Thyroid gland (tissue), 4 donors: ENCODE data around the gene ANKRD33B. TPM values are rescaled to one million over a fixed set of nuclear protein-coding genes. Genes with fewer than 3 reads are reported as not detected.
"Not testable (repeated sequence)": the region's sequence is repeated elsewhere in the genome, so short reads cannot be mapped to it uniquely, and the experiment has no call there.

ENCODE experiments used
- DNase-seq, 2 donors: peaks; one replicate each; pipeline ENCODE4 v3.0.0-alpha.2; 2019
- H3K27ac ChIP-seq, 3 donors: fragments of 200-600 bp; sonication (generic); 1 replicate in 2 of 3; 2 replicates in 1 of 3; pipeline ENCODE4 v1.5.1; 2016 to 2019; ENCODE audit warnings: mild to moderate bottlenecking in 1 of 3, moderate library complexity in 1 of 3
- H3K27me3 ChIP-seq: fragments of 200-600 bp; sonication (generic); one replicate; pipeline ENCODE4 v1.5.1; 2019
- H3K36me3 ChIP-seq, 2 donors: fragments of 200-600 bp; sonication (generic); one replicate each; pipeline ENCODE4 v1.5.1; 2016 to 2019
- H3K4me1 ChIP-seq, 2 donors: fragments of 200-600 bp; sonication (generic); one replicate each; pipeline ENCODE4 v1.5.1; 2017 to 2019
- H3K4me3 ChIP-seq, 3 donors: fragments of 200-600 bp; sonication (generic); replicated peaks in 1 of 3; 1 replicate in 2 of 3; 2 replicates in 1 of 3; pipeline ENCODE4 v1.5.1; 2016; ENCODE audit warnings: mild to moderate bottlenecking in 1 of 3
- H3K9me3 ChIP-seq: fragments of 200-600 bp; sonication (generic); one replicate; pipeline ENCODE4 v1.5.1; 2017
- CTCF ChIP-seq, 6 experiments: fragments of 200-600 bp in 3 of 6; fragments of 450-650 bp in 3 of 6; sonication (generic) in 3 of 6; IDR thresholded peaks; one replicate each; pipeline ENCODE4 v1.5.1; 2016 to 2019; ENCODE audit warnings: antibody characterized with exemption in 6 of 6, mild to moderate bottlenecking in 2 of 6, inconsistent platforms in 1 of 6, moderate library complexity in 1 of 6
- POLR2A ChIP-seq, 2 donors: fragments of 450-650 bp; IDR thresholded peaks; one replicate each; pipeline ENCODE4 v1.6.1; 2017; ENCODE audit warnings: antibody characterized with exemption in 2 of 2, mild to moderate bottlenecking in 2 of 2, moderate library complexity in 1 of 2
- WGBS, 2 donors: methylation state at CpG; one replicate each; pipeline ENCODE4 v1.1.5; 2017; 5-methylcytosine and 5-hydroxymethylcytosine counted together
- intact Hi-C: fragments of 100-400 bp; cut with DNase I; formaldehyde crosslinking; loops from one replicate; pipeline ENCODE4 v1.15.1; 2023
- total RNA-seq, 4 donors: library from RNA; depleted of rRNA; stranded (reverse); fragments of >200 nt; gene quantifications; one replicate each; pipeline ENCODE4 v1.2.3, GENCODE V29; 2016

The ANKRD33B gene
- total RNA-seq, 4 donors from 2014 or later = 0.67 to 1.6 (median 1.1) TPM

GRCh38 chr5:10635867-10636350, 72.0 kb downstream of the ANKRD33B start:
- WGBS, 2 donors = 82 to 88% methylated on average over 8 to 11 of the region's 11 CpGs
- Histone ChIP-seq H3K27ac (no peak overlapping the region), H3K36me3 (no peaks in the 10 kb centered on the region), H3K4me1 (no peaks in the 10 kb centered on the region), H3K9me3 (no peaks in the 10 kb centered on the region), H3K4me3 (no peak overlapping the region), H3K27me3 (no peaks in the 10 kb centered on the region)
- TF ChIP-seq POLR2A (IDR thresholded peaks at IDR 0.05) (no peak), CTCF (IDR thresholded peaks at IDR 0.05) (no peak)
- intact Hi-C loops = no loop called here
- no peak for DNase-seq

- intact Hi-C loops = no loop called here
- 76 to 79% methylated on average over 9 to 15 of the region's 15 CpGs for WGBS, 2 donors
These were observed 72.7 kb downstream of the ANKRD33B start for GRCh38 chr5:10636363-10637142.

GRCh38 chr5:10637944-10638343, 74.1 kb downstream of the ANKRD33B start:
- Histone ChIP-seq H3K27me3 (no peaks in the 10 kb centered on the region), H3K9me3 (no peaks in the 10 kb centered on the region), H3K4me3 (no peak overlapping the region), H3K27ac (no peak overlapping the region), H3K4me1 (no peaks in the 10 kb centered on the region), H3K36me3 (no peaks in the 10 kb centered on the region)
- no peak for DNase-seq
- intact Hi-C loops = no loop called here
- TF ChIP-seq POLR2A (IDR thresholded peaks at IDR 0.05) = no peak
- TF ChIP-seq CTCF (IDR thresholded peaks at IDR 0.05) = no peak
- 34 to 52% methylated on average over 10 of the region's 10 CpGs for WGBS, 2 donors

More at GRCh38 chr5:10636363-10637142, 72.7 kb downstream of the ANKRD33B start:
- Histone ChIP-seq H3K9me3 (no peaks in the 10 kb centered on the region), H3K27me3 (no peaks in the 10 kb centered on the region), H3K4me3 (no peak overlapping the region), H3K27ac (no peak overlapping the region), H3K4me1 (no peaks in the 10 kb centered on the region), H3K36me3 (no peaks in the 10 kb centered on the region)
- no peak for TF ChIP-seq CTCF (IDR thresholded peaks at IDR 0.05)
- DNase-seq = no peak

- H3K27ac ChIP-seq, H3K4me1 ChIP-seq, H3K9me3 ChIP-seq, H3K27me3 ChIP-seq, DNase-seq, intact Hi-C loops, H3K4me3 ChIP-seq, H3K36me3 ChIP-seq: not testable (repeated sequence)
- WGBS, 2 donors = 82 to 94% methylated on average over 33 to 40 of the region's 48 CpGs
These were observed 74.9 kb downstream of the ANKRD33B start for GRCh38 chr5:10638723-10639122.

- no peak overlapping the region for H3K27ac ChIP-seq
- intact Hi-C loops = no loop called here
- H3K4me3 ChIP-seq = no peak overlapping the region
- no peaks in the 10 kb centered on the region for H3K27me3 ChIP-seq
- WGBS, 2 donors = 98 to 99% methylated on average over 31 to 32 of the region's 48 CpGs
- no peaks in the 10 kb centered on the region for H3K4me1 ChIP-seq
- no peak for DNase-seq
- no peaks in the 10 kb centered on the region for H3K9me3 ChIP-seq
- TF ChIP-seq POLR2A (IDR thresholded peaks at IDR 0.05) = no peak
- TF ChIP-seq CTCF (IDR thresholded peaks at IDR 0.05) = no peak
- H3K36me3 ChIP-seq = no peaks in the 10 kb centered on the region
These were observed 76.0 kb downstream of the ANKRD33B start for GRCh38 chr5:10639846-10640368.
